GM12891 (cell line): ENCODE results near the gene LGI2.

Experiments used
- POLR2A ChIP-seq: IDR thresholded peaks from 2 replicates; pipeline ENCODE4 v1.6.1; 2011; ENCODE audit warnings: low read depth, low read length, control low read depth
- POLR2AphosphoS5 ChIP-seq: IDR thresholded peaks from 2 replicates; pipeline ENCODE4 v1.6.1; 2011; ENCODE audit warnings: low read depth, low read length, control low read depth

GRCh38 chr4:25078523-25078922, 47.8 kb upstream of the LGI2 start:
- no peak for TF ChIP-seq POLR2AphosphoS5
- no peak for TF ChIP-seq POLR2A
